Aorta (tissue), 5 donors: ENCODE measurements around the gene NSD1. TPM values are rescaled to one million over a fixed set of nuclear protein-coding genes. Genes with fewer than 3 reads are reported as not detected.

Source experiments
- ATAC-seq: fragments of 200-7000 bp; cut with Tn5 transposase; one replicate; pipeline ENCODE4 v1.9.1; 2022; ENCODE audit warnings: moderate library complexity; ENCODE audit not compliant: low FRiP score
- DNase-seq, 2 donors: peaks; one replicate each; pipeline ENCODE4 v3.0.0-alpha.2; 2020
- H3K27ac ChIP-seq, 2 donors: one replicate each; pipeline ENCODE4 v1.5.1; 2013; ENCODE audit warnings: low read length in 2 of 2, mild to moderate bottlenecking in 2 of 2, moderate library complexity in 2 of 2, control low read depth in 1 of 2, inconsistent platforms in 1 of 2, low read depth in 1 of 2
- H3K27me3 ChIP-seq, 2 donors: one replicate each; pipeline ENCODE4 v1.6.1; 2013; ENCODE audit warnings: control low read depth in 1 of 2, low read length in 1 of 2, mild to moderate bottlenecking in 1 of 2, moderate library complexity in 1 of 2; ENCODE audit not compliant: insufficient read depth in 2 of 2, control insufficient read depth in 1 of 2
- H3K36me3 ChIP-seq, 2 donors: one replicate each; pipeline ENCODE4 v1.6.1; 2013; ENCODE audit warnings: control low read depth in 1 of 2, low read length in 1 of 2, mild to moderate bottlenecking in 1 of 2; ENCODE audit not compliant: insufficient read depth in 2 of 2, control insufficient read depth in 1 of 2
- H3K4me1 ChIP-seq, 2 donors: one replicate each; pipeline ENCODE4 v1.6.1; 2013; ENCODE audit warnings: low read length in 2 of 2, control low read depth in 1 of 2, mild to moderate bottlenecking in 1 of 2, moderate library complexity in 1 of 2; ENCODE audit not compliant: insufficient read depth in 2 of 2, control insufficient read depth in 1 of 2
- H3K4me3 ChIP-seq, 2 donors: one replicate each; pipeline ENCODE4 v1.5.1; 2013; ENCODE audit warnings: low read length in 2 of 2, control low read depth in 1 of 2, mild to moderate bottlenecking in 1 of 2
- H3K9me3 ChIP-seq: one replicate; pipeline ENCODE4 v1.6.1; 2013; ENCODE audit warnings: mild to moderate bottlenecking, low read length; ENCODE audit not compliant: control insufficient read depth
- WGBS, 2 donors: extraction: QIAGEN DNeasy Blood & Tissue Kit; methylation state at CpG; one replicate each; pipeline ENCODE4 v1.1.7; 2013; 5-methylcytosine and 5-hydroxymethylcytosine counted together
- intact Hi-C, 2 donors: fragments of 100-400 bp; cut with DNase I; formaldehyde crosslinking; loops; one replicate each; pipeline versions ENCODE4 v1.14.2 to v1.15.0; 2022
- polyA plus RNA-seq, 2 donors: library from polyadenylated mRNA; stranded (reverse); fragments of 200-250 nt; gene quantifications; one replicate each; pipeline ENCODE4 v1.2.3, GENCODE V29; 2013
- total RNA-seq, 2 donors: library from RNA; stranded (reverse); fragmentation: NEBNext Ultra II Directional; extraction: Animal tissue kit (Norgen Biotek cat#: 25700); gene quantifications; one replicate each; pipeline ENCODE4 v1.2.1, GENCODE V29; 2021
- donor health status: healthy with polysubstance abuse.
- donor health status: Bipolar disorder and iron deficiency.
- donor health status: DM: no; HTN: no; CAD: no.
- donor health status: DM: no; HTN: no; CAD: no.
- donor health status: DM: yes; HTN: yes; CAD: no.

The NSD1 gene
- total and polyA plus RNA-seq, 4 donors, result 6.8 to 96.9 (median 35.3) TPM

GRCh38 chr5:177189965-177190364 is 56.4 kb downstream of the NSD1 start:
- DNase-seq (no peak), ATAC-seq (no peak)
- no peaks in the 10 kb centered on the region for H3K4me1 ChIP-seq
- intact Hi-C loops, result no loop called here
- no peaks in the 10 kb centered on the region for H3K36me3 ChIP-seq
- H3K27me3 ChIP-seq, result no peaks in the 10 kb centered on the region
- no peak overlapping the region for H3K4me3 ChIP-seq
- no peak overlapping the region for H3K27ac ChIP-seq
- 84 to 89% methylated on average over 4 of the region's 4 CpGs for WGBS, 2 donors
- H3K9me3 ChIP-seq, result no peaks in the 10 kb centered on the region

- no peak overlapping the region for H3K4me3 ChIP-seq
- intact Hi-C loops, result no loop called here
- ATAC-seq, result no peak
- no peaks in the 10 kb centered on the region for H3K9me3 ChIP-seq
- H3K4me1 ChIP-seq, result no peaks in the 10 kb centered on the region
- no peak for DNase-seq
- H3K27ac ChIP-seq, result no peak overlapping the region
- no peaks in the 10 kb centered on the region for H3K36me3 ChIP-seq
- no peaks in the 10 kb centered on the region for H3K27me3 ChIP-seq
- WGBS, 2 donors, result 16 to 24% methylated on average over 3 of the region's 3 CpGs
Observed at GRCh38 chr5:177194268-177194667, 60.7 kb downstream of the NSD1 start.

- intact Hi-C loops, result no loop called here
- ATAC-seq, result no peak
- no peaks in the 10 kb centered on the region for H3K4me1 ChIP-seq
- no peaks in the 10 kb centered on the region for H3K27me3 ChIP-seq
- no peak for DNase-seq
- WGBS, 2 donors, result 92 to 94% methylated on average over 9 of the region's 9 CpGs
- H3K36me3 ChIP-seq, result no peaks in the 10 kb centered on the region
- no peaks in the 10 kb centered on the region for H3K9me3 ChIP-seq
- no peak overlapping the region for H3K27ac ChIP-seq
- no peak overlapping the region for H3K4me3 ChIP-seq
Observed at GRCh38 chr5:177195307-177195952, 61.9 kb downstream of the NSD1 start.

- intact Hi-C loops, result no loop called here
- Histone ChIP-seq H3K9me3 (no peaks in the 10 kb centered on the region), H3K36me3 (no peaks in the 10 kb centered on the region), H3K4me3 (no peak overlapping the region), H3K27ac (no peak overlapping the region), H3K4me1 (no peaks in the 10 kb centered on the region), H3K27me3 (no peaks in the 10 kb centered on the region)
- ATAC-seq (no peak), DNase-seq (no peak)
- WGBS, 2 donors, result 89 to 91% methylated on average over 5 of the region's 5 CpGs
Observed at GRCh38 chr5:177198738-177199137, 65.2 kb downstream of the NSD1 start.

GRCh38 chr5:177204281-177204680 is 70.7 kb downstream of the NSD1 start:
- no peaks in the 10 kb centered on the region for H3K9me3 ChIP-seq
- no peak for ATAC-seq
- 94 to 95% methylated on average over 9 of the region's 9 CpGs for WGBS, 2 donors
- no peak overlapping the region for H3K4me3 ChIP-seq
- H3K27ac ChIP-seq, result no peak overlapping the region
- no peak for DNase-seq
- intact Hi-C loops, result no loop called here
- no peaks in the 10 kb centered on the region for H3K27me3 ChIP-seq
- no peaks in the 10 kb centered on the region for H3K36me3 ChIP-seq
- H3K4me1 ChIP-seq, result no peaks in the 10 kb centered on the region

- ATAC-seq, result no peak
- intact Hi-C loops, result no loop called here
Observed at GRCh38 chr5:177209610-177210009, 76.0 kb downstream of the NSD1 start.

GRCh38 chr5:177212242-177212641 is 78.7 kb downstream of the NSD1 start:
- Histone ChIP-seq H3K27me3 (no peaks in the 10 kb centered on the region), H3K4me1 (no peaks in the 10 kb centered on the region), H3K9me3 (no peaks in the 10 kb centered on the region), H3K4me3 (no peak overlapping the region), H3K36me3 (peaks cover 2 to 9% of the 10 kb centered on the region in 2 donors), H3K27ac (no peak overlapping the region)
- intact Hi-C loops, result no loop called here
- ATAC-seq (no peak), DNase-seq (no peak)
- WGBS, 2 donors, result 61 to 63% methylated on average over 3 of the region's 3 CpGs

More at GRCh38 chr5:177209610-177210009, 76.0 kb downstream of the NSD1 start:
- DNase-seq, result no peak
- peaks cover 2 to 9% of the 10 kb centered on the region in 2 donors for H3K36me3 ChIP-seq
- no peaks in the 10 kb centered on the region for H3K9me3 ChIP-seq
- WGBS, 2 donors, result 88 to 90% methylated on average over 4 of the region's 4 CpGs
- H3K4me1 ChIP-seq, result no peaks in the 10 kb centered on the region
- no peaks in the 10 kb centered on the region for H3K27me3 ChIP-seq
- H3K4me3 ChIP-seq, result no peak overlapping the region
- no peak overlapping the region for H3K27ac ChIP-seq

GRCh38 chr5:177220576-177220975 is 87.0 kb downstream of the NSD1 start:
- no peaks in the 10 kb centered on the region for H3K36me3 ChIP-seq
- no peak overlapping the region for H3K27ac ChIP-seq
- DNase-seq (no peak), ATAC-seq (no peak)
- peaks cover 0 to 2% of the 10 kb centered on the region in 2 donors for H3K4me1 ChIP-seq
- H3K27me3 ChIP-seq, result no peaks in the 10 kb centered on the region
- H3K9me3 ChIP-seq, result no peaks in the 10 kb centered on the region
- H3K4me3 ChIP-seq, result no peak overlapping the region
- 91 to 94% methylated on average over 8 of the region's 8 CpGs for WGBS, 2 donors
- intact Hi-C loops, result loop anchor here in 1 of 2 donors (10.0 kb wide), 1 partner anchor 106 kb away; no protein-coding TSS in a partner anchor

GRCh38 chr5:177222269-177222668 is 88.7 kb downstream of the NSD1 start:
- ATAC-seq, result no peak
- Histone ChIP-seq H3K9me3 (no peaks in the 10 kb centered on the region), H3K4me1 (peaks cover 0 to 2% of the 10 kb centered on the region in 2 donors), H3K4me3 (no peak overlapping the region), H3K27ac (no peak overlapping the region), H3K27me3 (no peaks in the 10 kb centered on the region), H3K36me3 (no peaks in the 10 kb centered on the region)
- no peak for DNase-seq
- intact Hi-C loops, result loop anchor here in 1 of 2 donors (10.0 kb wide), 1 partner anchor 107 kb away; no protein-coding TSS in a partner anchor
- WGBS, 2 donors, result 95 to 97% methylated on average over 4 of the region's 4 CpGs
